GM12864 (cell line): ENCODE results near the gene PLA1A.

Experiments used
- DNase-seq: peaks from one replicate; pipeline ENCODE4 v3.0.0-alpha.2; 2011; ENCODE audit warnings: low read depth
- H3K4me3 ChIP-seq: 2 replicates; pipeline ENCODE4 v1.5.1; 2011; ENCODE audit warnings: mild to moderate bottlenecking, low read depth, low read length, control low read depth
- TF ChIP-seq, protein P1 (sequence below): IDR thresholded peaks from 2 replicates; pipeline ENCODE4 v1.5.1; 2011; ENCODE audit warnings: low read depth, mild to moderate bottlenecking, moderate library complexity, low read length, control low read depth, inconsistent platforms; ENCODE audit errors: missing control alignments

Gene PLA1A

GRCh38 chr3:119632216-119632615 lies 34.5 kb downstream of the PLA1A start:
- TF ChIP-seq, protein P1, sequence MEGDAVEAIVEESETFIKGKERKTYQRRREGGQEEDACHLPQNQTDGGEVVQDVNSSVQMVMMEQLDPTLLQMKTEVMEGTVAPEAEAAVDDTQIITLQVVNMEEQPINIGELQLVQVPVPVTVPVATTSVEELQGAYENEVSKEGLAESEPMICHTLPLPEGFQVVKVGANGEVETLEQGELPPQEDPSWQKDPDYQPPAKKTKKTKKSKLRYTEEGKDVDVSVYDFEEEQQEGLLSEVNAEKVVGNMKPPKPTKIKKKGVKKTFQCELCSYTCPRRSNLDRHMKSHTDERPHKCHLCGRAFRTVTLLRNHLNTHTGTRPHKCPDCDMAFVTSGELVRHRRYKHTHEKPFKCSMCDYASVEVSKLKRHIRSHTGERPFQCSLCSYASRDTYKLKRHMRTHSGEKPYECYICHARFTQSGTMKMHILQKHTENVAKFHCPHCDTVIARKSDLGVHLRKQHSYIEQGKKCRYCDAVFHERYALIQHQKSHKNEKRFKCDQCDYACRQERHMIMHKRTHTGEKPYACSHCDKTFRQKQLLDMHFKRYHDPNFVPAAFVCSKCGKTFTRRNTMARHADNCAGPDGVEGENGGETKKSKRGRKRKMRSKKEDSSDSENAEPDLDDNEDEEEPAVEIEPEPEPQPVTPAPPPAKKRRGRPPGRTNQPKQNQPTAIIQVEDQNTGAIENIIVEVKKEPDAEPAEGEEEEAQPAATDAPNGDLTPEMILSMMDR: no peak
- no peak overlapping the region for H3K4me3 ChIP-seq
- no peak for DNase-seq

DNA sequence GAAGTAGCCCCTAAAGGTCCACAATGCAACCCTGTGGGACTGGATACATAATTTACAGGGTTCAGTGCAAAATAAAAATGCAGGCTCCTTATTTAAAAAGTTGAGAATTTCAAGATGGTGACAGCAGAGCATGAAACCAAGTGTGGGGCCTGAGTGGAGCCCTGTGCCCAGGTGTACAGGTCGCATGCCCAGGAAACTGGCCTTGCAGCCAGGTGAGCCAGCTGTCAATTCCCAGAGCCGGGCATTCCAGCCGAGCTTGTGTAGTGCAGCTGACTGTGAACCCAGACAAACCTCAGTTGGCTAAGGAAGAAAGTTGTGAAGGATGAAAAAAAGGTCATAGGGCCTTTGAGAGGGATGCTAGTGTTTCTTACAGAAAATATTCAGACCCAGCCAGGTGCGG lies 35.1 kb downstream of the PLA1A start:
- no peak for DNase-seq
- TF ChIP-seq, protein P1: no peak
- H3K4me3 ChIP-seq: no peak overlapping the region

DNA sequence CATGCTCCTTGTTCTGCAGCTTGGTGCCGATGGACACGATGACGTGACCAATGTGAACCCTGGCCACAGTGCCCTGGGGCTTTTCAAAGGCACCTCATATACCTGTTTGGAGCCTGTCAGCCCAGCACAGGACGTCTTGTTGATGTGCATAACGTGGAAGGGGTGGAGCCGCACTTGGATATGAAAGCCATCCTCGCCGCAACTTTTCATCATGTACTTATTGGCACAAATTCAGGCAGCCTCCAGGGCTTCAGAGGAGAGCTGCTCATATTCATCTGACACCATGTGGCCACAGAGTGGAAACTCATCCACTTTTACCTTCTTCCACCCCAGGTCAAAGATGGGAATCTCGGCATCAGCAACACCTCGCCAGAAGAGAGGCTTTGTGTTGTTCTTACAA lies 38.0 kb downstream of the PLA1A start:
- TF ChIP-seq, protein P1: no peak
- no peak for DNase-seq
- no peak overlapping the region for H3K4me3 ChIP-seq

- TF ChIP-seq, protein P1: no peak
- no peak overlapping the region for H3K4me3 ChIP-seq
- DNase-seq: no peak
These were observed 38.6 kb downstream of the PLA1A start for GRCh38 chr3:119636249-119636648.

GRCh38 chr3:119636891-119637611 lies 39.4 kb downstream of the PLA1A start:
- TF ChIP-seq, protein P1: no peak
- DNase-seq: no peak
- no peak overlapping the region for H3K4me3 ChIP-seq

DNA sequence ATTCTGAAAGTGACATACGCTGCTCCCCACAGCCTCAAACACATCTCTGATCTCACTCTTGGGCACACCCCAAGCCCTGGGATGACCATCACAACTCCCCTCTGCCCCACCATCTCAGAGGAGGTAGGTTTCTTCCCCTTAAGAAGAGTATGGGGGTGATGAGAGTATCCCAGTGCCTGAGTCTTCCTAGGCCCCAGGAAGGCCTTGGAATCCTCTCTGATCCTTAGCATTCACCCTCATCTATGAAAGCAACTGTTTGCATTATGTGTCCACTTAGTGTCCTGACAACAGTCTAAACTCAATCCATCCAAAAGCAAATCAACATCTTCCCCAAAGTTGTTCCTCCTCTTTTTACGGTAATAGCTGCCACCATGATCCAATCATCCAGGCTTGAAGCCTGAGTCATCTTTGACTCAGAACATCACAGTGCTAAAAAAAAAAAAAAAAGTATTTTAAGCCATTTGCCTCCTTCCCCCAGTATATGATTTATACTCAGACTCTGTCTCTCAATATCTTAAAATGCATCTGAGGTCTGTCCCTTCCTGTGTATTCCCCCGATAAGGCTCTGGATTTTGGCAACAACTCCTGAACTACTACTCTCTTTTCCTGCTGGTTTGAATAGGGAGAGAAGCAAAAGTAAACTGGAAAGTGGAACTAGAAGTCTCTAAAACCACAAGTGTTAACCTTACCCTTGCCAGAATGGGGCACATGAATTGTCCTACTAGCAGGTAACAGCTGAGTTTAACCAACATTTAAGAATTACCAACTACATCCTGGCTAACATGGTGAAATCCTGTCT lies 40.2 kb downstream of the PLA1A start:
- DNase-seq: no peak
- TF ChIP-seq, protein P1: no peak
- no peak overlapping the region; the same call in 1 of the 2 replicates for H3K4me3 ChIP-seq
